ENCODE data around the gene TKT. TPM values are rescaled to one million over a fixed set of nuclear protein-coding genes. Genes with fewer than 3 reads are reported as not detected.

Gene TKT
- total and polyA plus RNA-seq, 2 of the 13 experiments (the other 11 are each of a cell fraction or from before 2014, with no cell fraction given) = 150 to 238 TPM

GRCh38 chr3:53269888-53270880 is 14.4 kb upstream of the TKT start (continued):
- TF ChIP-seq ZNF280B (CRISPR knock-in tag; IDR thresholded peaks at IDR 0.05; ENCODE audit: borderline replicate concordance) (0 out of 2 replicates have a peak, but pooled peaks have one; percentile 34), BHLHE40 (IDR thresholded peaks at IDR 0.05; ENCODE audit: low read length) (no peak), PRDM4 (CRISPR knock-in tag; IDR thresholded peaks at IDR 0.05; ENCODE audit: borderline replicate concordance) (no peak), GTF2F1 (IDR thresholded peaks at IDR 0.05; ENCODE audit: low read length) (no peak), NR3C1 (CRISPR knock-in tag; IDR thresholded peaks at IDR 0.05) (no peak), FOSL1 (CRISPR knock-in tag; IDR thresholded peaks at IDR 0.05; ENCODE audit: borderline replicate concordance) (peak; percentile 56; the same call in 1 of the 2 replicates), ZNF672 (CRISPR knock-in tag; IDR thresholded peaks at IDR 0.05) (no peak), ZNF768 (CRISPR knock-in tag; IDR thresholded peaks at IDR 0.05) (peak; percentile 30; the same call in 1 of the 2 replicates), ZNF414 (CRISPR knock-in tag; IDR thresholded peaks at IDR 0.05) (0 out of 2 replicates have a peak, but pooled peaks have one; percentile 64), HOXA7 (CRISPR knock-in tag; IDR thresholded peaks at IDR 0.05) (no peak), ZNF543 (CRISPR knock-in tag; IDR thresholded peaks at IDR 0.05) (no peak; the same call in 1 of the 2 replicates), ATF1 (CRISPR knock-in tag; IDR thresholded peaks at IDR 0.05) (no peak), AHDC1 (CRISPR knock-in tag; IDR thresholded peaks at IDR 0.05; ENCODE audit: borderline replicate concordance) (peak; percentile 46; the same call in 1 of the 2 replicates), ZBTB33 (CRISPR knock-in tag; IDR thresholded peaks at IDR 0.05) (peak; percentile 49; the same call in 1 of the 2 replicates), SRSF4 (IDR thresholded peaks at IDR 0.05; ENCODE audit: low read depth, low read length, poor library complexity, severe bottlenecking) (no peak)
